NCI-H82 treated with DMSO at 0.1 percent for 48 hours (cell line): ENCODE results near the gene ABCA3.
A peak's percentile ranks its signal among the peaks of the same experiment; 100 is the strongest.
"Not testable (repeated sequence)": the region's sequence is repeated elsewhere in the genome, so short reads cannot be mapped to it uniquely, and the experiment has no call there.

Experiments used
- DNase-seq: peaks from one replicate; lab custom pipeline; 2025; ENCODE audit not compliant: unreplicated experiment; lab: John Stamatoyannopoulos, UW

The ABCA3 gene

GRCh38 chr16:2280981-2281542 lies 59.5 kb downstream of the ABCA3 start:
- no peak for DNase-seq

- DNase-seq, result no peak
These were observed 60.1 kb downstream of the ABCA3 start for GRCh38 chr16:2280461-2280860.

GRCh38 chr16:2278956-2279800 lies 61.4 kb downstream of the ABCA3 start:
- peak; percentile 6 for DNase-seq

GRCh38 chr16:2278272-2278608 lies 62.3 kb downstream of the ABCA3 start:
- DNase-seq, result no peak

- DNase-seq, result no peak
These were observed 62.9 kb downstream of the ABCA3 start for GRCh38 chr16:2277466-2278271.

- no peak for DNase-seq
These were observed 63.9 kb downstream of the ABCA3 start for GRCh38 chr16:2276368-2277195.

- DNase-seq, result no peak
These were observed 64.8 kb downstream of the ABCA3 start for GRCh38 chr16:2275476-2276367.

- no peak for DNase-seq
These were observed 66.6 kb downstream of the ABCA3 start for GRCh38 chr16:2273931-2274330.

- no peak for DNase-seq
These were observed 67.0 kb downstream of the ABCA3 start for GRCh38 chr16:2273484-2273883.

- no peak for DNase-seq
These were observed 68.6 kb downstream of the ABCA3 start for GRCh38 chr16:2271848-2272461.

GRCh38 chr16:2270588-2271470 lies 69.7 kb downstream of the ABCA3 start:
- no peak for DNase-seq

- no peak for DNase-seq
These were observed 70.5 kb downstream of the ABCA3 start for GRCh38 chr16:2270070-2270462.

- peak; percentile 72 for DNase-seq
These were observed 72.4 kb downstream of the ABCA3 start, which contains the start of gene RNPS1 for GRCh38 chr16:2267913-2268666. RNPS1 (minus strand) TSS chr16:2268126; CDS start chr16:2264643, 3,483 bp downstream.

- not testable (repeated sequence) for DNase-seq
These were observed 73.0 kb downstream of the ABCA3 start for GRCh38 chr16:2267505-2267912.

GRCh38 chr16:2266887-2267286 lies 73.6 kb downstream of the ABCA3 start:
- DNase-seq, result not testable (repeated sequence)

GRCh38 chr16:2263026-2263425 lies 77.5 kb downstream of the ABCA3 start:
- DNase-seq, result not testable (repeated sequence)

GRCh38 chr16:2260250-2260649 lies 80.3 kb downstream of the ABCA3 start:
- no peak for DNase-seq

- not testable (repeated sequence) for DNase-seq
These were observed 82.0 kb downstream of the ABCA3 start for GRCh38 chr16:2258530-2258929.
